ENCODE data around the gene PHC3. TPM values are rescaled to one million over a fixed set of nuclear protein-coding genes. Genes with fewer than 3 reads are reported as not detected.

The PHC3 gene
- total RNA-seq, 2 experiments from 2014 or later: 74.5 TPM

DNA sequence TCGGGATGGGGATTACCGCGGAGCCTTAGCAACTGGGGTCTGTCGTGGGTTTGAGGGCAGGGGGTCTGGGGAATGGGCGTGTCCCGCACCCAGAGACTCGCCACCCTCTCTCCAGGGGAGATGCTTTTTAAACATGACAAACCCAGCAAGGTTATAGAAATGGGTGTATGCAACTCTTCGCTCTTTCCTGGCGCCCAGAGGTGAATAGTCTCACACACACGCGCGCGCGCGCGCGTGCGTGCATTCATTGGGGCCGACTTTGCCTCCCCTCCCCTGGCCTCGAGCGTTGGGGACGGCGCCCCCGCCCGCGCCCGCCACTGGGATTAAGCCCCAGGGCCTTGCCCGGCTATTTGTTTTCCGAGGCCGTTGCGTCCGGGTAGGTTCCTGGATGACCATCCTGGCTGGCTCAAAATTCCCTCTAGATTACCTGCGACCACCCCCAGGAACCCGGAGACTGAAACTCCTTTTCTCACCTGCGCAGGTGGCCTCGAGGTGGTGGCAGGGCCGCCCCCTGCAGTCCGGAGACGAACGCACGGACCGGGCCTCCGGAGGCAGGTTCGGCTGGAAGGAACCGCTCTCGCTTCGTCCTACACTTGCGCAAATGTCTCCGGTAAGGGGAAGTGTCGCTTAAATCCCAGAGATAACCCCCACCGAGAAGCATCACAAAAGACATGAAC lies 143.0 kb downstream of the PHC3 start:
- Mint-ChIP-seq H3K4me3 (peak overlapping the region; percentile 81), H3K9me3 (peaks cover 4% of the 10 kb centered on the region), H3K27me3 (no peaks in the 10 kb centered on the region), H3K4me1 (peaks cover 32% of the 10 kb centered on the region), H3K36me3 (ENCODE audit: low read depth) (peaks cover 5% of the 10 kb centered on the region), H3K27ac (peak overlapping the region; percentile 36)
- CTCF ChIA-PET: interaction anchor here (1.0 to 1.7 kb wide), 6 partner anchors 13 to 276 kb away, joined by 3 to 5 read pairs (median 4); no protein-coding TSS in a partner anchor
- POLR2A ChIA-PET: interaction anchor here (1.0 kb wide), 1 partner anchor 278 kb away, joined by 3 read pairs; no protein-coding TSS in a partner anchor
- peak; percentile 32 for DNase-seq

Other genes with a start within 250 kb of the PHC3 start
- gene SEC62, start 214.9 kb downstream of the PHC3 start, total RNA-seq: 10 to 100 TPM; 53.7 to 57.9 TPM
- 10 to 100 TPM; 13.8 TPM for gene GPR160, start 143.7 kb downstream of the PHC3 start, total RNA-seq
- 10 to 100 TPM; 18.6 to 25.7 TPM for gene PRKCI, start 40.7 kb upstream of the PHC3 start, total RNA-seq
- gene SKIL, start 176.0 kb upstream of the PHC3 start, total RNA-seq: 10 to 100 TPM; 18.0 to 19.0 TPM
- gene CLDN11, start 237.1 kb upstream of the PHC3 start, total RNA-seq: not detected

All from activated CD4-positive, alpha-beta memory T cell treated with anti-CD3 and anti-CD28 coated beads, Interleukin-2, amount 10 ng/mL, durations not matched to agents 7 days and 5 days (primary cell).